NCI-H1694 treated with DMSO at 0.1 percent for 48 hours (cell line): ENCODE data around the gene RAB17.
"Not testable (repeated sequence)": the region's sequence is repeated elsewhere in the genome, so short reads cannot be mapped to it uniquely, and the experiment has no call there.

Experiments used
- DNase-seq: peaks from one replicate; lab custom pipeline; 2025; lab: John Stamatoyannopoulos, UW

RAB17 gene

DNA sequence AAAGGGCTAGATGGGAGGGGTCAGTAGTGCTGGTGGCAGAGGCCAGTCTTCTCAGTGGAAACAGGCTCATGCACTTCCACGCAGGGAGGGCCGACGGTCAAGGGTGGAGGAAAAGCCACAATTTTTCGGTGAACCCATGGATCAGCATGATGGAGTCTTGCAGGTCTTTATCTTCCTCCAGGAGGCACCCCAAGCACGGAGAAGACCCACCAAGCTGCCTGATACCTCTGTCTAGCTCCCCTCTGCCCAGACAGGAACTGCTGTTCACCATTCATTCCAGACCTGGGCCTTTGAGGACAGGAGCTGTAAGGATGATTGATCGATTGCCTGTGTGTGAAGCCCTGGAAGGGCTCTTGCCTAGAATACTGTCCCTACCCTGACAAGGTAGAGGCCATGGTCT lies 34.0 kb upstream of the RAB17 start:
- DNase-seq: no peak

DNA sequence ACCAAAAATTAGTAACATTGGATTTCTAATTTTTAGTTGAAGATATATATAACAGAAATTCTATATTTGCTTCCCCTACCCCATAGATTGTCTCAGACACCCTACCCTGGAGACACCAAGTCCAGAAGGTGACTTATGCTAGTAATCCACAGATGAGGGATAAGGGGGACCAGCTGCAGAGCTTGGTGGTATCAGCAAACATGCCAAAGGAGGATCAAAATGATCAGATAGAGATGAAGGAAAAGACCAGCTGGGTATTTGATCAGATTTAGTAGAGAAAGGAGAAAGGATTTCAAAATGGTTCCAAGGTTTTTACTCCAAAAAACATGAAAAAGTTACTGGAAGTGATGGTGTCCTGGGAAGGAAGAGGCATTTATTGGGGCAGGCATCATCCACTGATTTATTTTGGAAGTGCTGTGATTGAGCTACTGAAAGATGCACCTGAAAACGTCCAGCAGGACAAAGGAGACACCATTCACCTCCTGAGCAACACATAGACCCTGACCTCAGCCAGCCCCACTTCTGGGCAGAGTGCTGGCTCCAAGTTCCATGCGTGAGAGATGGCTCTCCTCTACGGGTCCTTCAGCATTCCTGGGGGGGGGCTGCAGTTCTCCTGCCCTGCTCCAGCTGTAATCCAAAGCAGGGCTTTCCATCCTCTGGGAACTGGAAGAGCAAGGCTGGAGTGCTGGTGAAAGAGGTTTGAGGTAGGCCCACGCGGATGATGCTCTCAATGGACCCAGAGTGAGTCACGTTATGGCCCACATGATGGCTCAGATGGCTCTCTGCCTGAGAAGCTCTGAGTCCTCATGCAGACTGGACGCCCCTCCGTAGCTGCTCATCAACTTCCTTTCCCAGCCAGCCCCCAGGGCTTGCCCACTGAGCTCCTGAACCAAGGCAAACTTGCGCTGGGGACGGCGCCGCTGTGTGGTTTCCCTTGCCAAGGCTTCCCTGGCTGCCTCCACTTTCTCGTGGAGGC lies 33.2 kb upstream of the RAB17 start:
- DNase-seq: no peak

DNA sequence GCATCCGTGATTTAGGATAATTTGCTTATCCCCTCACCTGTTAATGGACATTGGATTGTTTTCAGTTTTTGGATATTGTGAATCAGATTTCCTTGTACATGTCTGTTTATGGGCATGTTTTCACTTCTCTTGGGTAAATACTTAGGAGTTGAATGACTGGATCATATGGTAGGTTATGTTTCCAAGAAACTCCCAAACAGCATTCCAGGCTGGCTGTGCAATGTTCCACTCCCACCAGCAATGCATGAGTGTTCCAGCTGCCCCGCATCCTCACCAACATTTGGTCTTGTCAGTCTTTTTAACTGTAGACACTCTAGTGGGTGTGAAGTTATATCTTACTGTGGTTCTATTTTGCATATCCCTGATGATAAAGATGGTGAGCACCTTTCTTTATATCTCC lies 27.9 kb upstream of the RAB17 start:
- DNase-seq: no peak

DNA sequence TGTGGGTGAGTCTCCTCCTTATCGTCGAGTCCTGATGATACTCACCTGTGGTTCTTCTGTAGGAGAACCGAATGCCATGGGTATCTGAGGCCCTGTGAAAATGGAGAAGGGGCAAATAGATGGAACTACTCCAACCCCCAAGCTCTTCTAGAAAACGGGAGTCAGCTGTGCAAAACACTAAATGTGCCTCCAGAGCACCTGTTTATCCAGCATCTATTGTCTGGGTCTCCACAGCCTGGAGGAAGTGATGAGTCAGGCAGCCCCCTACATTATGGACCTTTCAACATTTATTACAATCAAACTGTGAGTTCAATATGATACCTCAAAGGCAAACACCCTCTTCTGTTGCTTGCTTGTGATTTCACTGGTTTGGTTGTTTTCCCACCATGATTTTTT lies 27.1 kb upstream of the RAB17 start:
- DNase-seq: no peak

DNA sequence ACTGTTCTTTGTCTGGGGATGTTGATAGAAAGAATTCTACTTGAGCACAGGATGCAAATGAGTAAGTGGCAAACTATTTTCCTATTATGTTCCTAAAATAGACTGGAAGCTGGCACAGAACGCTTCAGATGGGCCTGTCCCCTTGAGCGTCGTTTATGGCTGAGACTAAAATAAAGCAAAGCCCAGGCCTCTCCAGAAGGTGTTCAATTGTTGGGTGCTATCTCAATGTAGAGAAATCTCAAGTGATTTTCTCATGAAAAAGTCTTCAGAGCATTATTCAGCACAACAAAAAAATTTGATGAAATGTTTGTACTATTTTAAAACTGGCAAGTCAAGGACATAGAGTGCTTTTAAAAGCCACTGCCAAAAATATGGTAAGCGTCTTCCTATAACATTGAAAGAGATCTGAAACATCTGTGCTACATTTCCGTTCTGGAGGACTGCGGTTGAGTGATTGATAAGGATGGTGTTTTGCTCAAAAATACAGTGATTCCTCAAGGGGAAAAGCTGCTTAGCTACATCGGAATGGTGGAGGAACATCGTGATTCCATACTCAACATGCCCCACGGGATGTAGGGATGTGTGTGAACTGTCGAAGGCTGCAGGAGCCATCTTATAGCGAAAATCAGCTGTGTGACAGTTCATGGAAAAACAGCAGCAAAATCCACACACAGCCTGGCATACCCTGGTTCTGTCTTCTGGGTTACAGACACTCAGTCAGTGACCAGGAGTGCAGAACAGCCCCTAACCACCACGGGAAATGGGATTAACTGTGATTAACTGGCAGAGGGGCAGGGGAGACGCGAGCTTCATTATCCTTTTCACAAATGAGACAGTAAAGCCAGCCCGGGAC lies 26.4 kb upstream of the RAB17 start:
- no peak for DNase-seq

DNA sequence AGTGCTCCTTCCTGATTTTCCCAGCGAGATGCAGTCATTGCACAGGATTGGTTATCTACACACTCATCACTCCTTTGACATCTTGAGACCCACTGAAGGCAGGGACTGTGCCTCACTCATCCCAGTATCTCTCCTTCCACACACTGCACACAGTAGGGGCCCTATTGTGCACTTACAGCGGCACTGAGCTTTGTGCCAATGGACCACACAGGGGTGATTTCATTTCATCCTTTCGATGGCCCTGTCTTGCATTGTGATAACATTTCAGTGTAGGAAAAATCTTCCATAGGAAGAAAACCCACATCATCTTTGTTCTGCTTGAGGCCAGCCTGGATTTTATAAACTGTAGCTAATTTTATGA lies 25.8 kb upstream of the RAB17 start:
- no peak for DNase-seq

DNA sequence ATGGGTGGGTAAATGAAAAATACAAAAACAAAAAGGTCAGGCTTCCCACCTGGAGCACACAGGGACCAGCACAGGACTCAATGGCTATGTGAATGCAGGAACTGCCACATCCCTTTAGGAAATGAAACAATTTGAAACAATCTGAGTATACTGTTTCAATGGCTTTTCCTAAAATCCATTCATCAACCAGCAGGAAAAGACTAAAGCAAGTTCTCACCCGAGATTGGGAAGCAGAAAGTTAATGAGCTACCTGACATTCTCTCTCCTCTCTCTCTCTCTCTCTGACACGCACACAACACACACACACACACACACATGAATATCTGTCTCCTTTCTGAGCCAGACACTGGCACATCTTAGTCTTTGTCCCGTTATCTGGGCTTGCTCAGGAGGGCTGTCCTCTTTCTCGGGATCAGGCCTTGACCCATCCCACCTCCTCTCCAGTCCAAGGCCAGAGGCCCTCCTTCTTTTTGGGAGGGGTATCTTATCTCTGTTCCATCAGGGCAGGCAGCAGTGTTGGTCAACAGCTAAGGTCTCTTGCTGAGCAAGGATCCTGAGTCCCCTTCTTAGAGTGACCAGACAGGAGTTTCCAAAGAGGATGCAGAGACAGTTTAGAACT lies 25.2 kb upstream of the RAB17 start:
- no peak for DNase-seq

DNA sequence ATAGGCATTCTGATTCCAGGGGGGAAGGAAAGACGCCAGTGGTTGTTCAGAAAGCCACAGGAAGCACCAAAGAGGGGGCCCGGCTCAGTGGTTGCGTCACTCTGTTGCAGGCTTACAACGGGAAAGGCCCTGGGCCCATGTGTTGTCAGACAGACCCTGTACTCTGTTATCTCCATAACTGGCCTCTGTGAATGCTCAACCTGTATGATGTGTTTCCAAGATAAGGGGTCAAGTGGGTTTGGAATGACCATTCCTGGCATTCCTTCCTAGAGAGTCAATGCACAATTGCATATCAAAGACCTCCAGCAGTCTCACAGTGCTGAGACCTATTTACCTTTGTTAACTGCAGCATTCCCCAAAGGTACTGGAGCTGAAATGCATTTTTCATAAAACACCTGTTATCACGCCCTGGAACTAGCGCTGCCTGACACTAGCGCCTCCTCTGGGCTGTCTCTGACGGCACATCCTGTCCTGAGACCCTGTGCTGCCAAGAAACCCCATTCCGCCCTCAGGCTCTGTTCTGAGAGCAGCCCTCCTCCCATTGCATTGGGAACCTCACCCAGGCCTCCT lies 23.7 kb upstream of the RAB17 start:
- peak; percentile 86 for DNase-seq

DNA sequence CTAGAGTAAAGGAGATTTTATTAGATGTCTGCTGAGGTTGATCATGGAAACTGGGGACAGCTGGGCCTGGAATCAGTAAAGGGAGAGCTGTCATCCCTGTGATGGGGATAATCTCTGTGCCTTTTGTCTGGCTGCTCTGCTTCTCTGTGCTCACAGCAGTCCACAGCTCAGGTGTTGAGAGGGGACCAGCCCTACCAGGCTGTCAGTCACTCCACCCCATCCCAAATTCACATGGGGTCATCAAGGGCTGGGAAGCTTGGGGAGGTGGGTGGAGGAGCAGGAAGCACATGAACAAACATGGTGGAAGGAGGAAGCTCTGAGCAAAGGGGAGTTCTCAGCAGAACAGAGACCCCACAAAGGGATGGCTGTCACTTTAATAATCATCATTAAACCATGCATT lies 23.1 kb upstream of the RAB17 start:
- no peak for DNase-seq

DNA sequence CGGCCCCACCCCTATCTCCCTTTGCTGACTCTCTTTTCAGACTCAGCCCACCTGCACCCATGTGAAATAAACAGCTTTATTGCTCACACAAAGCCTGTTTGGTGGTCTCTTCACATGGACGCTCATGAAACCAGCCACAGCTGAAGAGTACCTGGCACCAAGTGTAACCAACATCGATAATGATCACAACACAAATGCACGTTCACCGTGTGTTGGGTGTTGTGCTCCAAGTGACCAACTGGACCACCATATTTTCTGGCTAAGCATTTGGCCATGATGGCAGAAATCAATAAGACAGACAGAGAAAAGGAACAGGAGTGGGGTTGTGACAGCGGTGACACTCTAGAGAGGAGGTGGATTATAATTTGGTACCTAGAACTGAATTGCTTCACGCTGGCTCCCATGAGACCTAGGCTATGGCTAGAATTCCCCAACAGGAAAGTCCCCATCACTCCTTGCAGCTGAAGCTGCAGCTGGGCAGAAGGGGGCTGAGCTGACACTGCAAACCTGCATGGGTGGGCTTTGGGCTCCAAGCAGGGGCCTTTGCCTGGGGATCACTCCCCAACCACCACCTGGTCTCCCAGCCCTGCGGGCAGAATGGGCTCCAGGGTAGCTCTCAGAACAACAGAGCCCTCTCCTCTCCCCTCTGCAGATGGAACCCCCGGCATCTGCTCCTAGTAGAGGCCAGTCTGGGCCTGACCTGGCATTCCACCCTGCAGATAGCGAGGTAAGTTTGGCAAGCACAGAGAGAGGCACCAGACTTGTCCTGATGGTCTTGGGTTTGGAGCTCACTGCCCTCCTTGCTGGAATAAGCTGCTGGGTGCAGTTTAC lies 22.2 kb upstream of the RAB17 start:
- DNase-seq: no peak

DNA sequence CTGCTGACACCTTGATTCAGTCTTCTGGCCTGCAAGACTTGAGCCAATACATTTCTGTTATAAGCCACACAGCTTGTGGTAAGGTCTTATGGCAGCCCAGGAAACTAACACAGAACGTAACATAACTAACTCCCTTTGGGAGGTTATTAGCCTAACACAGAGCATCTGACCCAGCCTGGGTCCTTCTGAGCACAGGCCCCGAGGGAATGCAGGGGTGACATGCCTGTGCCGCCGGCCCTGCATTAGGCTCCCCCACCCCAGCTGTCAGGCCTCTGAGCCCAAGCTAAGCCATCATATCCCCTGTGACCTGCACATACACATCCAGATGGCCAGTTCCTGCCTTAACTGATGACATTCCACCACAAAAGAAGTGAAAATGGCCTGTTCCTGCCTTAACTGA lies 16.0 kb upstream of the RAB17 start:
- not testable (repeated sequence) for DNase-seq

DNA sequence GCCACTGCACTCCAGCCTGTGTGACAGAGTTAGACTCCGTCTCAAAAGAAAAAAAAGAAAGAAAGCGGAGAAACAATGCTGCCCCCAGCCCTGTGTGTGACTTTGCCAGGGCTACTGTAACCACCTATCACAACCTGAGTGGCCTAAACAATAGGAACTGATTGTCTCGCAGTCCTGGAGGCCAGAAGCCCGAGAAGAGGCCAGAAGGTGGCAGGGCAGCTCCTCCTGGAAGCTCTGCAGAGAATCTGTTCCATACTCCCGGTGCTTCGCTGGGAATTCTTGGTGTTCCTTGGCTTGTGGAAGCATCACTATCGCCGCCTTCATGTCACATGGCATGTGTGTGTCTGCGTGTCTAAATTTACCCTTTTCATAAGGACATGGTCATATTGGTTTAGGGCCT lies 14.4 kb upstream of the RAB17 start:
- DNase-seq: no peak

DNA sequence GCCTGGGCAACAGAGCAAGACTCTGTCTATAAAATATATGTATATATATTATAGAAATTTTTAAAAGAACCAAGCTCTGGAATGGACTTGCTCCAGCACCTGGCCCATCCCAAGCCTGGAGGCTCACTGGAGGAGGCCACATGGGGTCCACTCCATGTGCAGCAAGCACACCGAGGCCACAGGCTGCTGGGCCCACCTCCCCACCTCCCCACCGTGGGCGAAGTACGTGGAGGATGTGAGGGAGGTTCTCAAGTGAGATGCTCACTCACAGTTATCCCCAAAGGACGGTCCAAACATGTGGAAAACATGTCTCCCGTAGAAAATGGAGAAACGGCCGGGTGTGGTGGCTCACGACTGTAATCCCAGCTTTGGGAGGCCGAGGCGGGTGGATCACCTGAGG lies 13.9 kb upstream of the RAB17 start:
- DNase-seq: no peak

DNA sequence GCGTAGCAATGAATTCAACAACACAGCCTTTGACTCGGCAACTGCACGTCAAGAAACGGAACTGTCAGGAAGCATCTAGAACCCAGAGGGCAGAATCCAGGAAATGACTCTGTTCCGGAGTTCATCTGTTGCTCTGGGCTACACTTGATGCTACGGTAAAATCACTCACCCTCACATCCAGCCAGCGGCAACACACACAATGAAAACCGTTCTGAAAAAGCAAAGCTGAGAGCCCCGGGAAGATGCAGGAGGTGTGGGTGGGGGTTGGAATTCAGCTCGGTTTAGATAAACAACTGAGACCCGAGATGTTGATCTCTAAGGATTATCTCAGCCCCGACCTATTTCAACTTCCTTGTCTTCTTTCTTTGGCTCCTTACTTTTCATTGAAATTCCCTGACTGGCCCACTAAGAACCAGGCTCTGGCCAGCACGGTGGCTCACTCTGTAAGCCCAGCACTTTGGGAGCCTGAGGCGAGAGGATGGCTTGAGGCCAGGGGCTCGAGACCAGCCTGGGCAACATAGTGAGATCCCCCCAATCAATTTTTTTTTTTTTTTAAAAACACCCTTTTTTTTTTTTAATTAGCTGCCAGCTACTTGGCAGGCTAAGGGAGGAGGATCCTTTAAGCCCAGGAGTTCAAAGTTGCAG lies 13.3 kb upstream of the RAB17 start:
- no peak for DNase-seq

DNA sequence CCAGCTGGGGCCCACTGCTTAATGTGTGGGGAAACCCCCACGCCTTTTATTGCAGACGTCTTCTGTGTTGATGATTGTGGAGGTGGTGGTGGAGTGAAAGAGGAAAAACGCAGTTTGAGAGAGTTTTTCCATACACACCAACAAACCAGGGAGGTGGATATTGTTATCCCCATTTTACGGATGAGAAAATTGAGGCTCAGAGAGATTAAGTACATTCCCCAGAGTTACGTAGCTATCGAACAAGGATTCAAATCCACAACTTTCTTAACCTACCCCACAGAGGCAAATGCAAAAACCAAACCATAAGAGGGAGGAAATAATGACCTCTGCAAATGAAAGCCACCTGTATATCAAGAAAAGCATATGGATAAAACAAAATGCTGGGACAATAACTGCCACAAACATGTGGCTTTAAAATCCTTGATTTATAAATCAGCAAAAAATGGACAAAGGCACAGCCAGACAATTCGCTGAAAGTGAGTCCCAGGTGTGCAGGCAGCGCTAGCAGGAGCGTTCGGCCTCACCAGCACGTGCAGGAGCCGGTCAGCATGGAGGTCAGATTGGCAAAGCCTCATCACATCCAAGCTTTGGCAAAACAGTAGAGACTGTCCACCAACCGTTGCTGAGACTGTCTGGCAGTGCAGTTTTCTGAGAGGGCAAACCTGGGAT lies 12.6 kb upstream of the RAB17 start:
- no peak for DNase-seq

DNA sequence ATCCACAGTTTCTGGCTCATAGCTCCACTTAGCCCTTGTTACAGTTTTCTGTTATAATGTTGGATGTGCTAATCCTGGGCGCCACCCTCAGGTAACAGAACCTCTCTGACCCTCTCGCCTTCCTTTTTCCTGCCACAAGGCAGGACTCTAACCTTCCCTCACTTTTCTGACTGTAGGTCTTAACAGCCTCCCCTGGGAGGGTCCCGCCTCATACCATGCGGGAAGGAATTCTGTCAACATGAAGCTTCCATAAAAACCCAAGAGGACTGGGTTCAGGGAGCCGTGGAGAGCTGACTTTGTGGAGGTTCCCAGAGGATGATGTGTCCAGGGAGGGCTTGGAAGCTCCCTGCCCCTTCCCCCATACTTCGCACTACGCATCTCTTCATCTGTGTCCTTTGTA lies 11.9 kb upstream of the RAB17 start:
- DNase-seq: no peak

DNA sequence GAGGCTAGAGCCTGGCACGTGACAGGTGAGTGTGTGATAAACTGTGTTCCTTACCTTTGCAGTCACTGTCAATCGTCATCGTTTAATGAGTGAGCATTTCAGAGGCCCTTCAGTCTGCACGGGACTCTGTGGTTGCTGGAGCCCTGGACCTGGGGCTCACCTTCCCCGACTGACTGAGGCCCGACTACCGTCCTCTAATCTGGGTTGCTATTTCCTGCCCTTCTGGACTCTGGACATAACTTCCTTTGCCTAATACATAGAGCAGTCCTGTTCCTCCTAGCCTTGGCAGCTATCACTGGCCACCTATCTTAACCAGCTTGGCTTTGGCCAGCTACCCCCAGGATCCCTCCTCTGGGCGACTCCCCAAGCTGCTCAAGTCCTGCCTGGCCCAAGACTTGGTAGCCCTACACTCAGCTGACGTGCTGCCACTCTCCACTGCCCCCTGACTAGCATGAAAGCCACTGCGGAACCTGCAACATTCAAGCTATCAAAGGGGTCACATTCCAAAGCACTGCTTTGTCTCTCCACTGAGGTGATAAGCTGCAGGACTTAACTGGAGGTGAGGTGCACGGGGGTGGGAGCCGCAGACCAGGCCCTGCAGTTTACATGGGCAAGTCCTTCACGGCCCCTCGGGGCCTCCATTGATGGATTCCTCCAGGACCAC lies 11.1 kb upstream of the RAB17 start:
- no peak for DNase-seq

DNA sequence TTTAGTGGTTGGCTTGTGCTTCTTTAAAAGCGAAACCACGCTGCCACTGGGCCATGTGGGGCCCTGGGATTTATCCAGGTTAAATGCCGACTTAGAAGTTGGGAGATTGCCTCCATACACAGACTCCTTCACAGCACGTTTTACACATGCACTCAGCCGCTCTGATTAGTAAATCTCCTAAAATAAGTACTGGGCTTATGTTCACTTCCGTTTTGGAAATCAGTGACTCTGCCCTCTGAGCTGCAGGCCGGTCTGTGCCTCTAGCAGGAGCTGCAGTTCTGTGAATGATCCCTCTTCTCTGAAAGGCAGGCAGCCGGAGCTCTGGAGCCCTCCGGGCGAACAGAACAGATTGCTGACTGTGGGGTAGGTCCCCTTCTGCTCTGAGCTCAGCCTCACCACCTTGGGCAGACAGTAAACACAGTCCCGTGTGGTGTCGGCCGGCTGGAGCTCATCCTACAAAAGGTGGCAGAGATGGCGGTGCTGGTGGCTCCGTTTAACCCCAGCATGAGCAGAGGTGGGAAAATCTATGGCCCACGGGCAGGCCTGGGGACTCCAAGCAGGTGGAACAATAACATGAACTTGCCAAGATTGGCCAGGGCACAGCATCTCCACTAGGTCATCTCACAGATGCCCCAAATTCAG lies 9.8 kb upstream of the RAB17 start:
- peak; percentile 80 for DNase-seq

DNA sequence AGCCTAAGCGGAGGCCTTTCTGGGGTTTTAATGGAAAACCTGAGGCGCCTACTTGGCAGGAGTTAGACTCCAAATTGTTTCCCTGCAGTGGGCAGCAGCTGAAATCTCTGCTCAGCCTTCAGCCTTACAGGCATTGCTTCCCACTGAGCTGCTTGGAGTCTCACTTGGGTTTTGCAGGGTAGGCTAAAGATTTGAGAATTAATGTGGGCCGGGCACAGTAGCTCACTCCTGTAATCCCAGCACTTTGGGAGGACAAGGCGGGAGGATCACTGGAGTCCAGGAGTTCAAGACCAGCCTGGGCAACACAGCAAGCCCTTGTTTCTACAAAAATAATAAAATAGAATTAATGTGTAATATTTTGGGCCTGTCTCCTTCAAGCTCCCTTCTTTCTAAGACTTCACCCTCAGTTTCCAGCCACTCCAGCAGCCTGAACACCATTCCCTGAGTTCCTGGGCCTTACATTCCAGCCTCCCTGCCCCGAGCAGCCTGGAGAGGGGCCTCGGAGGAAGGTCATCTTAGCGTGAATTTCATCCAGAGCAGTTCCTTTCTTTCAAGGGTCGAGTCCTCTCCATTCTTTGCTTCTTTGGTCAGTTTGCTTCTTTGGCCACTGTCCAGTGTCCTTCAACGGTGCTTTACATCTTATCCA lies 9.1 kb upstream of the RAB17 start:
- DNase-seq: no peak
